ENCODE measurements around the gene STRN3. TPM values are rescaled to one million over a fixed set of nuclear protein-coding genes. Genes with fewer than 3 reads are reported as not detected.

The STRN3 gene
- total RNA-seq, 1 experiment from 2014 or later, result 80.9 TPM

- Histone ChIP-seq H3K27ac (no peak overlapping the region), H3K27me3 (no peaks in the 10 kb centered on the region), H3K9me3 (replicated peaks) (no peaks in the 10 kb centered on the region), H3K36me3 (no peaks in the 10 kb centered on the region), H3K4me3 (no peak overlapping the region), H3K4me1 (no peaks in the 10 kb centered on the region)
- DNase-seq, result no peak
Measured at GRCh38 chr14:30875788-30876053, 150.5 kb downstream of the STRN3 start.

DNA sequence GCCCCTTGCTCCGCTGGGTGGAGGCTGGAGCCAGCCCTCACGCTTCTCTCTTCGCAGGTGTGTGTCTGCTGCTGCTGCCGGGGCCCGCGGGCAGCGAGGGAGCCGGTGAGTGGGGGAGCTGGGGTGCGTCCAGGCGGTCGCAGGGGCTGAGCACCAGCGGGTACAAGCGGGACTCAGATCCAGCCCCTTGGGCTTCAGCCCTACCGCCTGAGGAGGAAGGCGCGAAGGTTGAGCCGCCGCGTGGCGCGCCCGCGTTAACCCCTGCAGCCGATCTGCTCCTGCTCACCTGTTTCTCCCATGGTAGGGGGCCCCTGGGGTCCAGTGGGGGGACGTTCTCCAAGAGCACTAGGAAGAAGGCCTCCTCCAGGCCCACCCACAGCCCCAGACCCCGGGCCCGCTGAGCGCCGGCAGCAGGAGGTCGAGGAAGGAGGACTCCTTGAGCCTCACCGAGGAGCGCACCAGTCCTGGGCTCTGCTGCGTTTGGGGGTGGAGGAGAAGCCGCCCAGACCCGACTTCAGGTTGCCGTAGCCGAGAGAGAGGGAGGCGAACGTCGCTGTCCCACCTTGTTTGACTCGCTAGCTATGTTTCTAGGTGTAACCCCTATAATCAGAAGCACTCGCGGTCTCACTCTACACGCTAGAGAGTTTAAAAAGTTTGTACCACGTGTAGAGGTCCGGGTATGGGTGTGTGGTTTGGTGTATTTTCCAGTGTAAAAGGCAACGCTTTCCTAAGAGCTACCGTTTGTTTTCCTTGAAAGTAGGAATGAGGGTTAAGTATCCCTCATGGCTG lies 151.0 kb downstream of the STRN3 start:
- H3K36me3 ChIP-seq, result no peaks in the 10 kb centered on the region
- no peaks in the 10 kb centered on the region for H3K27me3 ChIP-seq
- no peak overlapping the region for H3K4me3 ChIP-seq
- H3K4me1 ChIP-seq, result no peaks in the 10 kb centered on the region
- no peak overlapping the region for H3K27ac ChIP-seq
- H3K9me3 ChIP-seq (replicated peaks), result no peaks in the 10 kb centered on the region
- no peak for DNase-seq

GRCh38 chr14:30874120-30874998 lies 151.8 kb downstream of the STRN3 start, which contains the start of gene COCH:
COCH (plus strand) TSS chr14:30874559; CDS start chr14:30874939, 380 bp downstream.
- no peak within 1 kb of the TSS for H3K4me3 ChIP-seq
- H3K27me3 ChIP-seq, result no peaks in the 10 kb centered on the region
- H3K27ac ChIP-seq, result no peak within 1 kb of the TSS
- H3K9me3 ChIP-seq (replicated peaks), result no peaks in the 10 kb centered on the region
- no peak for DNase-seq
- H3K4me1 ChIP-seq, result no peaks in the 10 kb centered on the region
- no peaks in the 10 kb centered on the region for H3K36me3 ChIP-seq

DNA sequence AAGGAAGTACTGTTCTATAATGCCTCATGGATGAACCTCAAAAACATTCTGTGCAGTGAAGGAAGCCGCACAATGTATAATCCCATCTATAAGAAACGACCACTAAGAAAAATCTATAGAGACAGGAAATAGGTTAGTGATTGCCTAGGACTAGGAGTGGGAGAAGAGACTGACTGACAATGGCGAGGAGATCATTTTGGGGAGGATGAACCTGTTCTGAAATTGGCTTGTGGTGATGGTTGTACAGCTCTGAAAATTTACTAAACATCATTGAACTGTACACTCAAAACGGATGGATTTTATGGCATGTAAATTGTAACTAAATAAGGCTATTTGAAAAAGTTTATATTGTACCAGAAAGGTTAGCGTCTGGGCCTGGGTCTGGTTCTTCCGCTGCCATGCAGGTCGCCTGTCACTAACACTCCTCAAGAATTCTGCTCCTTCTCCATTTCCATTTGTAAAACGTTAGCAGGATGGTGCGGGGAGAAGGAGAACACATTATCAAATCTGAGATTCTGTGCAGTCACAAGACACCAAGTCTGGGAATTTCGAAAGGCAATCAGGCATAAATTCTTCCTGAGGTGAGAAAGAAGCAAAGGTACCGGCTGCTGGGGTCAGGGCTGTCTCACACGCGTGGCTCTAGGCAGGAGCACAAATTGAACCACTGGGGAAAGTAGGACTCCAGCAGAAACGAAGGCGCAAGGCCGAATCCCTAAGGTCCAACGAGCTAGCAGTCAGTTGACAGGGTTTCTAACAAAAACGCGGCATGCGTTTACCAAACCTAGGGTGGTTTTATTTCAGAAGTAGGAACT lies 152.7 kb downstream of the STRN3 start:
- Histone ChIP-seq H3K27ac (no peak overlapping the region), H3K27me3 (no peaks in the 10 kb centered on the region), H3K4me3 (no peak overlapping the region), H3K4me1 (no peaks in the 10 kb centered on the region), H3K36me3 (no peaks in the 10 kb centered on the region), H3K9me3 (replicated peaks) (no peaks in the 10 kb centered on the region)
- no peak for DNase-seq

GRCh38 chr14:30872602-30873001 lies 153.6 kb downstream of the STRN3 start:
- Histone ChIP-seq H3K4me1 (no peaks in the 10 kb centered on the region), H3K27me3 (no peaks in the 10 kb centered on the region), H3K36me3 (no peaks in the 10 kb centered on the region), H3K27ac (no peak overlapping the region), H3K9me3 (replicated peaks) (no peaks in the 10 kb centered on the region), H3K4me3 (no peak overlapping the region)
- DNase-seq, result no peak

DNA sequence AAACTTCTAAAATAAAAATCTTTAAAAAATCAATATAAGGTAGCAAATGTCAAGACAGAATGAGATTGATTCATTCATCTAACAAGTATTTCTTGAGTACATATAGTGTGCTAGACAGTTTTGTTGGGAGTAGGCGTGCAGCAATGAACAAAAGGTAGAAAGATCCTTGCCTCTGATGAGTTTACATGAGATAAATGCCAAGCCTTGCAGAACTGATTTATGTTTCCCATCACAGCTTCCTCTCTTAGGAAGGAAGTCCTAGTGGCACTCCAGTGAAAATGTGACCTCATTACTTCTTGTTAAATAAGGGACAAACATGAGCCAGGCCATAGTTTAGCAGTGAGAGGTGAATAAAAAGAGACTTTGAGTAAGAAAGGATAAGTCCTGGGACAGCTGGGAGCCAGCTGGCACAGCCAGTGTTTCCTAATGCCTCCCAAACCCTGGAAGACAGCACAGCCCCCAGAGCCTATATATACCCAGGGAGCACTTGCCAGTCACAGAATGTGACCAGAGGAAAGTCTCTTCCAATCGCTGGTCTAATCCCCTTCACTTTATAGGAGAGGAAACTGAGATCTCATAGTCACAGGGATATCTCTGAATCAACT lies 156.5 kb downstream of the STRN3 start:
- no peaks in the 10 kb centered on the region for H3K27me3 ChIP-seq
- DNase-seq, result peak; percentile 12 to 49
- no peaks in the 10 kb centered on the region for H3K9me3 ChIP-seq (replicated peaks)
- no peak overlapping the region for H3K27ac ChIP-seq
- no peaks in the 10 kb centered on the region for H3K36me3 ChIP-seq
- no peaks in the 10 kb centered on the region for H3K4me1 ChIP-seq
- H3K4me3 ChIP-seq, result no peak overlapping the region

DNA sequence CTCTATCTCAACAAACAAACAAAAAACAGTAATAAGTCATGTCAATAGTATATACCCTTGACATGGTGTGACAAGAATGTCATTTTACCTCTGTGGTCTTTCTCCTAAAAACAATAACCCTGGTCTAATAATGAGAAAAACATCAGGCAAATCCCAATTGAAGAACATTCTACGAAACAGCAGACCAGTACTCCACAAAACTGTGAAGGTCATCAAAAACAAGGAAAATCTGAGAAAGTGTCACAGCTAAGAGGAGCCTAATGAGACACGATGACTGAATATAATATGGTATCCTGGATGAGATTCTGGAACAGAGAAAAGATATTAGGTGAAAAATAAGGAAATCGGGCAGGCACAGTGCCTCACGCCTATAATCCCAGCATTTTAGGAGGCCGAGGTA lies 157.4 kb downstream of the STRN3 start:
- no peak overlapping the region for H3K27ac ChIP-seq
- H3K4me3 ChIP-seq, result no peak overlapping the region
- H3K36me3 ChIP-seq, result no peaks in the 10 kb centered on the region
- no peaks in the 10 kb centered on the region for H3K27me3 ChIP-seq
- no peak for DNase-seq
- H3K4me1 ChIP-seq, result no peaks in the 10 kb centered on the region
- no peaks in the 10 kb centered on the region for H3K9me3 ChIP-seq (replicated peaks)

GRCh38 chr14:30864934-30865333 lies 161.2 kb downstream of the STRN3 start:
- no peak overlapping the region for H3K4me3 ChIP-seq
- no peak overlapping the region for H3K27ac ChIP-seq
- no peaks in the 10 kb centered on the region for H3K27me3 ChIP-seq
- no peaks in the 10 kb centered on the region for H3K4me1 ChIP-seq
- no peaks in the 10 kb centered on the region for H3K36me3 ChIP-seq
- H3K9me3 ChIP-seq (replicated peaks), result no peaks in the 10 kb centered on the region
- no peak for DNase-seq

- H3K27me3 ChIP-seq, result no peaks in the 10 kb centered on the region
- no peaks in the 10 kb centered on the region for H3K36me3 ChIP-seq
- no peaks in the 10 kb centered on the region for H3K4me1 ChIP-seq
- H3K4me3 ChIP-seq, result no peak overlapping the region
- H3K27ac ChIP-seq, result no peak overlapping the region
- no peak for DNase-seq
- H3K9me3 ChIP-seq (replicated peaks), result no peaks in the 10 kb centered on the region
Measured at GRCh38 chr14:30861200-30861599, 165.0 kb downstream of the STRN3 start.

DNA sequence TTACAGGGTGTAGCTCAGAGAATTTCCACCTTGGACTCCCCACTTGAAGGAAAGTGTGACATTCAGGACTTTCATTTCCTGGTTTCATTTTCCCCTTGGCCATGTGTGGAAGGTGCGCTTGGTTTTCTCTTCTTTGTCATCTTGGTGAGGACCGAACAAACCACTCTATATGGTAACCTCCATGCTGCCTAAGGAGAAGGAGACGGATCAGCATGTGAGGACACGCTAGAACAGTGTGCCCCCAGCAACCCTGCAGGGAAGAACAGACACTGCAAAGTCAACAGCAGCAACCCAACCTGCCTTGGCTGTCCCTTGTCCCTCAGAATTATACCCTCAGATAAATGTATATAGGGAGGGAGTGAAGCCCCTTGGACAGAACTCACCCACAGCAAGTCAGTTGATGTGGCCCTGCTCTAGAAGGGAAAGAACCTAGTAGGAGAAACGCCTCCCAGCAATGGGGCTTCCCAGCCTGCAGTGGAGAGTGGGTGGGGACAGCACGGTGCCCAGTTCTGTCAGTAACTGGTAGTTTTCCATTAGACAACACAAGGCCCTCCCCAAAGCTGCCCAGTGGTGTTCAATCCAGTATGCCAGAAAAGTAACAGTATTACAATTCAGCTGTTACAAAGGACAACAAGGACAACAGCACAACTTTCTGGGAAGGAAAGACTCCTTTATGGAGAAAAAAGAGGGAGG lies 170.7 kb downstream of the STRN3 start:
- Histone ChIP-seq H3K27ac (no peak overlapping the region), H3K4me3 (no peak overlapping the region), H3K36me3 (no peaks in the 10 kb centered on the region), H3K9me3 (replicated peaks) (no peaks in the 10 kb centered on the region), H3K4me1 (no peaks in the 10 kb centered on the region), H3K27me3 (no peaks in the 10 kb centered on the region)
- DNase-seq, result no peak

DNA sequence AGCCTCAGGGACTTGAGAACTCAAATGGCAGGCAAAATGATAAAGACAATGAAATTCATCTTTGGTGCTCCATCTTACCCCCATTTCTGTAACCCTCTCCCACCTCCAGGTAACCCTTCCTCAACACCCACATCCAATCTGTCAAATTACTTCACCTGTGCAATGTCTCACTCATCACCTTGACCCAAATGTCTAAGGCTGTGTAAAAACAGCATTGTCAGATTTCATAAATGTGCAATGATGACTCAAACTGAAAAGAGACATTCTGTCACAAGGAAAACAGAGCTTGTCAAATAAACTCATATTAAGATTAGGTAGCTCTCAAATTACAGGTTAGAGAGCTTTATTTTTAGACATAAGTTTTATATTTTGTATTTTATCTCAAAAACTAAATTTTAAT lies 171.7 kb downstream of the STRN3 start:
- Histone ChIP-seq H3K36me3 (no peaks in the 10 kb centered on the region), H3K27me3 (no peaks in the 10 kb centered on the region), H3K27ac (no peak overlapping the region)

DNA sequence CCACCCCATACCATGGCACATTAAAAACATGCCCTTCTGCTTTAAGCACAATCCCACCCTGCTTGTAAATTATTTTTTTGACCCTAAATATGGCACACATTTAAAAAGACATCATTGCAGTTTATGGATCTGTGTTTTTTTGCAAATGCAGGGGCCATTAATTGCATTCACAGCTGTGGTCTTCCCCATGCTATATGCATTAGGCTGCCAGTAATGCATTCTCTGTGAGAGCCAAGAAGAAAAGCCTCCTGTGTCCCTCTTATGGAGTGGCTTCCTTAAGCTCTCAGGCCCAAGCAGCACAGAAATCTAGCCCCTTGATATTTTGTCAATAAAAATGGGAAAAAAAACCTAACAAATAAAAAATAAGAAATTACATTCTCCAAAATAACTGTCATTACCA lies 172.2 kb downstream of the STRN3 start:
- DNase-seq, result no peak
- Histone ChIP-seq H3K27me3 (no peaks in the 10 kb centered on the region), H3K27ac (no peak overlapping the region), H3K36me3 (no peaks in the 10 kb centered on the region), H3K4me1 (no peaks in the 10 kb centered on the region), H3K4me3 (no peak overlapping the region), H3K9me3 (replicated peaks) (no peaks in the 10 kb centered on the region)

More for the DNA sequence above, 171.7 kb downstream of the STRN3 start:
- DNase-seq, result no peak
- no peaks in the 10 kb centered on the region for H3K9me3 ChIP-seq (replicated peaks)
- no peaks in the 10 kb centered on the region for H3K4me1 ChIP-seq
- no peak overlapping the region for H3K4me3 ChIP-seq

GRCh38 chr14:30849983-30850382 lies 176.2 kb downstream of the STRN3 start:
- no peaks in the 10 kb centered on the region for H3K27me3 ChIP-seq

DNA sequence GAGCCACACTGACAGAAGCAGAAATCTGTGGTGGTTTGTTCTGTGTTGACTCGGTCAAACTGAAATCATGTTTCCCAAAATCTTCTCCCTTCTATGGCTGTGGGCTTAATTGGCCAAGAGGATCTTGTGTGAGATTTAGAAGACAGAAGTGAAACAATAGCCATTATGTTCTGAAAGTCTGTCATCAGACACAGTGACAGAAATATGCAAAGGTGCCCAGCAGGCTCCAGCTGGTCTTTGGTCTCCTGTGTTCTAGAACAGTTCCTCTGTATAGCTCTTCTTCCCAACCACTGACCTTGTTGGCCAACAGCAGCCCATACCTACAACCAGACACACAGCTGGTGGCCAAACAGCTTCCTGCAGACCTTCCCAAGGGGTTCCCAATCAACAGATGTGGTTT lies 176.8 kb downstream of the STRN3 start:
- no peaks in the 10 kb centered on the region for H3K9me3 ChIP-seq (replicated peaks)
- H3K4me3 ChIP-seq, result no peak overlapping the region
- no peak for DNase-seq
- H3K4me1 ChIP-seq, result no peaks in the 10 kb centered on the region
- H3K27me3 ChIP-seq, result no peaks in the 10 kb centered on the region
- H3K36me3 ChIP-seq, result no peaks in the 10 kb centered on the region
- no peak overlapping the region for H3K27ac ChIP-seq

More at GRCh38 chr14:30849983-30850382, 176.2 kb downstream of the STRN3 start:
- no peak for DNase-seq
- H3K27ac ChIP-seq, result no peak overlapping the region
- H3K9me3 ChIP-seq (replicated peaks), result no peaks in the 10 kb centered on the region
- no peaks in the 10 kb centered on the region for H3K36me3 ChIP-seq
- H3K4me1 ChIP-seq, result no peaks in the 10 kb centered on the region
- H3K4me3 ChIP-seq, result no peak overlapping the region

Data from SJCRH30 (cell line).